ENCODE data around the gene BOLA1.

BOLA1 gene

GRCh38 chr1:149916898-149917252 lies 17.5 kb downstream of the BOLA1 start:
- TF ChIP-seq FOXP2 (optimal IDR thresholded peaks at IDR 0.05; ENCODE audit: borderline replicate concordance, extremely low read depth, extremely low read length, insufficient read depth), result no peak
- no peak for TF ChIP-seq SIN3A (IDR thresholded peaks at IDR 0.05; ENCODE audit: borderline replicate concordance, insufficient read depth, low read length)
- no peak for TF ChIP-seq TAF1 (IDR thresholded peaks at IDR 0.05; ENCODE audit: borderline replicate concordance, insufficient read depth, low read length)
- TF ChIP-seq, protein P1, sequence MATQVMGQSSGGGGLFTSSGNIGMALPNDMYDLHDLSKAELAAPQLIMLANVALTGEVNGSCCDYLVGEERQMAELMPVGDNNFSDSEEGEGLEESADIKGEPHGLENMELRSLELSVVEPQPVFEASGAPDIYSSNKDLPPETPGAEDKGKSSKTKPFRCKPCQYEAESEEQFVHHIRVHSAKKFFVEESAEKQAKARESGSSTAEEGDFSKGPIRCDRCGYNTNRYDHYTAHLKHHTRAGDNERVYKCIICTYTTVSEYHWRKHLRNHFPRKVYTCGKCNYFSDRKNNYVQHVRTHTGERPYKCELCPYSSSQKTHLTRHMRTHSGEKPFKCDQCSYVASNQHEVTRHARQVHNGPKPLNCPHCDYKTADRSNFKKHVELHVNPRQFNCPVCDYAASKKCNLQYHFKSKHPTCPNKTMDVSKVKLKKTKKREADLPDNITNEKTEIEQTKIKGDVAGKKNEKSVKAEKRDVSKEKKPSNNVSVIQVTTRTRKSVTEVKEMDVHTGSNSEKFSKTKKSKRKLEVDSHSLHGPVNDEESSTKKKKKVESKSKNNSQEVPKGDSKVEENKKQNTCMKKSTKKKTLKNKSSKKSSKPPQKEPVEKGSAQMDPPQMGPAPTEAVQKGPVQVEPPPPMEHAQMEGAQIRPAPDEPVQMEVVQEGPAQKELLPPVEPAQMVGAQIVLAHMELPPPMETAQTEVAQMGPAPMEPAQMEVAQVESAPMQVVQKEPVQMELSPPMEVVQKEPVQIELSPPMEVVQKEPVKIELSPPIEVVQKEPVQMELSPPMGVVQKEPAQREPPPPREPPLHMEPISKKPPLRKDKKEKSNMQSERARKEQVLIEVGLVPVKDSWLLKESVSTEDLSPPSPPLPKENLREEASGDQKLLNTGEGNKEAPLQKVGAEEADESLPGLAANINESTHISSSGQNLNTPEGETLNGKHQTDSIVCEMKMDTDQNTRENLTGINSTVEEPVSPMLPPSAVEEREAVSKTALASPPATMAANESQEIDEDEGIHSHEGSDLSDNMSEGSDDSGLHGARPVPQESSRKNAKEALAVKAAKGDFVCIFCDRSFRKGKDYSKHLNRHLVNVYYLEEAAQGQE (IDR thresholded peaks at IDR 0.05; ENCODE audit: insufficient read depth in 1 of 2, low read depth in 2 of 2, low read length in 2 of 2), result no peak
- no peak for TF ChIP-seq POLR2AphosphoS5 (IDR thresholded peaks at IDR 0.05; ENCODE audit: low read depth, low read length)

- no peak for TF ChIP-seq FOXP2 (optimal IDR thresholded peaks at IDR 0.05; ENCODE audit: borderline replicate concordance, extremely low read depth, extremely low read length, insufficient read depth)
- no peak for TF ChIP-seq POLR2AphosphoS5 (IDR thresholded peaks at IDR 0.05; ENCODE audit: low read depth, low read length)
- TF ChIP-seq SIN3A (IDR thresholded peaks at IDR 0.05; ENCODE audit: borderline replicate concordance, insufficient read depth, low read length), result no peak
- TF ChIP-seq TAF1 (IDR thresholded peaks at IDR 0.05; ENCODE audit: borderline replicate concordance, insufficient read depth, low read length), result no peak
- TF ChIP-seq, protein P1 (IDR thresholded peaks at IDR 0.05; ENCODE audit: insufficient read depth in 1 of 2, low read depth in 2 of 2, low read length in 2 of 2), result no peak
Observed at GRCh38 chr1:149917571-149918144, 18.3 kb downstream of the BOLA1 start, which contains the start of gene SV2A. Gene SV2A (minus strand): TSS chr1:149917844. CDS start chr1:149913840, 4,004 bp downstream.

DNA sequence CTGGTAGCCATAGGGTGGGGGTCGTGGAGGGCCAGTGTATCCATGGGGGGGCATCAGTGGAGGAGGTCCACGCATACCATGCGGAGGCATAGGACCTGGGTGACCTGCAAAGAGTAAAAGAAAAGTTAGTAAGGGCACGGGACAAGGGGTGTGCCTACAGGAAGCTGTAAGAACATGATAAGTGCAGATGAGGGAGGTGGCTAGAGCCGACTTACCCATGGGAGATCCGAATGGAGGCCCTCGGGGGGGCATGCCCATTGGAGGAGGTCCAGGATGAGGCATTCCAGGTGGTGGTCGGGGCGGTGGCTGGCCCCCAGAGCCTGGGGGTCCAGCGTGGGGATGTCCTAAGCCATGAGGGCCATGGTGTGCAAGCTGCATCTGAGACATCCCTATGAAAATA lies 24.3 kb downstream of the BOLA1 start:
- TF ChIP-seq SIN3A (IDR thresholded peaks at IDR 0.05; ENCODE audit: borderline replicate concordance, insufficient read depth, low read length), result no peak
- TF ChIP-seq, protein P1 (IDR thresholded peaks at IDR 0.05; ENCODE audit: insufficient read depth in 1 of 2, low read depth in 2 of 2, low read length in 2 of 2), result no peak
- no peak for TF ChIP-seq TAF1 (IDR thresholded peaks at IDR 0.05; ENCODE audit: borderline replicate concordance, insufficient read depth, low read length)
- TF ChIP-seq FOXP2 (optimal IDR thresholded peaks at IDR 0.05; ENCODE audit: borderline replicate concordance, extremely low read depth, extremely low read length, insufficient read depth), result no peak
- no peak for TF ChIP-seq POLR2AphosphoS5 (IDR thresholded peaks at IDR 0.05; ENCODE audit: low read depth, low read length)

- TF ChIP-seq SIN3A (IDR thresholded peaks at IDR 0.05; ENCODE audit: borderline replicate concordance, insufficient read depth, low read length), result no peak
- no peak for TF ChIP-seq POLR2AphosphoS5 (IDR thresholded peaks at IDR 0.05; ENCODE audit: low read depth, low read length)
- no peak for TF ChIP-seq TAF1 (IDR thresholded peaks at IDR 0.05; ENCODE audit: borderline replicate concordance, insufficient read depth, low read length)
- no peak for TF ChIP-seq FOXP2 (optimal IDR thresholded peaks at IDR 0.05; ENCODE audit: borderline replicate concordance, extremely low read depth, extremely low read length, insufficient read depth)
- TF ChIP-seq, protein P1 (IDR thresholded peaks at IDR 0.05; ENCODE audit: insufficient read depth in 1 of 2, low read depth in 2 of 2, low read length in 2 of 2), result no peak
Observed at GRCh38 chr1:149925345-149925744, 26.0 kb downstream of the BOLA1 start.
